Kidney tubule cell (primary cell): ENCODE data around the gene DNPH1.

ENCODE experiments used
- DNase-seq: peaks from one replicate; pipeline ENCODE4 v3.0.0-alpha.2; 2018; ENCODE audit warnings: low spot score

Gene DNPH1

GRCh38 chr6:43263314-43264178 lies 34.3 kb upstream of the DNPH1 start:
- peak; percentile 75 for DNase-seq

DNA sequence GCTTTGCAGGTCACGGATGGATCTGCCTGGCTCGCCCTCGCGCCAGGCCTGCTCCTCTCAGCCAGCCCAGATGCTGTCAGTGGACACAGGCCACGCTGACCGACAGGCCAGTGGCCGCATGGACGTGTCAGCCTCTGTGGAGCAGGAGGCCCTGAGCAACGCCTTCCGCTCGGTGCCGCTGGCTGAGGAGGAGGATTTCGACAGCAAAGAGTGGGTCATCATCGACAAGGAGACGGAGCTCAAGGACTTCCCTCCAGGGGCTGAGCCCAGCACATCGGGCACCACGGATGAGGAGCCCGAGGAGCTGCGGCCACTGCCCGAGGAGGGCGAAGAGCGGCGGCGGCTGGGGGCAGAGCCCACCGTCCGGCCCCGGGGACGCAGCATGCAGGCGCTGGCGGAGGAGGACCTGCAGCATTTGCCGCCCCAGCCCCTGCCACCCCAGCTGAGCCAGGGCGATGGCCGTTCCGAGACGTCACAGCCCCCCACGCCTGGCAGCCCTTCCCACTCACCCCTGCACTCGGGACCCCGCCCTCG lies 33.6 kb upstream of the DNPH1 start:
- no peak for DNase-seq

GRCh38 chr6:43262000-43262779 lies 32.9 kb upstream of the DNPH1 start:
- DNase-seq: no peak

GRCh38 chr6:43261198-43261597 lies 31.9 kb upstream of the DNPH1 start:
- no peak for DNase-seq

- DNase-seq: no peak
These were observed 31.5 kb upstream of the DNPH1 start for GRCh38 chr6:43260791-43261190.

DNA sequence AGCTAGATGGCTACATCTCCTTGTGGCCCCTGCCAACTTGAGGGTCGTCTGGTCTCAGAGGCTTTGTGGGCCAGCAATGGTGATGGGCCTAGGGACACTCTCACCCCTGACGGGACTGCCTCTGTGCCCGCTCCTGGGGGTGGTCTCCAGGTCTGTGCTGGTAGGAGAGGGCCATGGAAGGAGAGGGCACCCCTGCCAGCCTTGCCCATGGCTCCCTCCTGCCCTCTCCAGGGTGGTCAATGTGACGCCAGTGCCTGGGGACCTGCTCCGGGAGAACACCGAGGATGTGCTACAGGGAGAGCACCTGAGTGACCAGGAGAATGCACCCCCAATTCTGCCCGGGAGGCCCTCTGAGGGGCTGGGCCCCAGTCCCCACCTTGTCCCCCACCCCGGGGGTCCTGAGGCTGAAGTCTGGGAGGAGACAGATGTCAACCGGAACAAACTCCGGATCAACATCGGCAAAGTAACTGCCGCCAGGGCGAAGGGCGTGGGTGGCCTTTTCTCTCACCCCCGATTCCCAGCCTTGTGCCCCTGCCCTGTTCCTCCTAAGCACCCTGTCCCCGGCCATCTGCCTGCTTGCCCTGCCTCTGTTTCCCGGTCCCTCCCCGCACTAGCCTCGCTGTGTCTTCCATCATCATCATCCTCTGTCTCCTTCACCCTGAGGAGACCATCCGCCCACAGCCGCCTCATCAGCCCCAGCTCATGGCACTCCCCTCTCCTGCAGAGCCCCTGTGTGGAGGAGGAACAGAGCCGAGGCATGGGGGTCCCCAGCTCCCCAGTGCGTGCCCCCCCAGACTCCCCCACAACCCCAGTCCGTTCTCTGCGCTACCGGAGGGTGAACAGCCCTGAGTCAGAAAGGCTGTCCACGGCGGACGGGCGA lies 29.8 kb upstream of the DNPH1 start:
- no peak for DNase-seq

- no peak for DNase-seq
These were observed 28.9 kb upstream of the DNPH1 start for GRCh38 chr6:43258180-43258579.

GRCh38 chr6:43257367-43258145 lies 28.3 kb upstream of the DNPH1 start:
- DNase-seq: no peak

GRCh38 chr6:43256670-43257366 lies 27.5 kb upstream of the DNPH1 start:
- DNase-seq: no peak

- no peak for DNase-seq
These were observed 26.2 kb upstream of the DNPH1 start for GRCh38 chr6:43255408-43256054.

DNA sequence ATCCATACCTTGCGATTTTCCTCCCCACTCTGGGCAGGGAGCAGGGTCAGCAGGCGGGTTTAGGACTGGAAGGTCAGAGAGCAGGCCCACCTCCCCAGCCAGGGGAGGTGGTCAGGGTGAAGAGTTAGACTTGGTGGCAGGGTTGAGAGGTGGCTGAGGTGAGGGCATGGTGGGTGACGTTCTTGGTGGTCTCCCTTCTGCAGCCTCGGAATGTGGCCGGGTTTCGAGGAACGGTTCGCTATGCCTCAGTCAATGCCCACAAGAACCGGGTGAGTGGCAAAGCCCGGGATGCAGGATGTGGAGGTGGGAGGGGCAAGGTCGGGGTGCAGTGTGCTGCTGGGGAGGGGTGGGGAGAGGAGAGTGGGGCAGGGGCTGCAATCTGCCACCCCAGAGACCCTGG lies 25.6 kb upstream of the DNPH1 start:
- no peak for DNase-seq

DNA sequence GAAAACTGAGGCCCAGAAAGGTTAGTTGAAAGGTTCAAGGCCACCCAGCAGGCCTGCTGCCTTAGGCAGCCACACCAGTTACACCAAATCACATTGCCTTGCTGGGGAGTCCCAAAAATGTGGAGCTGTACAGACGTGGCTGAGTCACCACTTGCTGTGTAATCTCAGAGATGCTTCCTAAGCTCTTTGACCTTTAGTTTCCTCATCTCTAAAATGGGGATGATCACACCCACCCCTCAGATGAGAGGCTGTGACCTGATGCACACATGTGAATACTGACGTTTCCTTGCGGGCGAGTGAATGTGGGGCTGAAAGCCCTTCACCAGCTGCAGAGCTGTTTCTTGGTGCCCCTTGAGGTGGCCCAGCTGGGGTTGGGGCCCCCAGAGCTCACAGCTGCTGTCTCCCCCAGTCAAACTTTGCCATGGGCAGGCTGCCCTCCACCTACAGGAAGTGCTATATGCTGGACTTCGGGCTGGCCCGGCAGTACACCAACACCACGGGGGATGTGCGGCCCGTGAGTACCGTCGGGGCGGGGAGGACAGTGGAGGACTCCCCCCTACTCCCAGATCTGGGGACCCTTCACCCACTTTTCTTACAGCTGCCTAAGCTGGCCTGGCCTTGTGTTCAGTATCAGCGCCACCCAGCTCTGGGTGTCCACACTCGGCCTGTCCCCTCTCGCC lies 25.0 kb upstream of the DNPH1 start:
- no peak for DNase-seq

DNA sequence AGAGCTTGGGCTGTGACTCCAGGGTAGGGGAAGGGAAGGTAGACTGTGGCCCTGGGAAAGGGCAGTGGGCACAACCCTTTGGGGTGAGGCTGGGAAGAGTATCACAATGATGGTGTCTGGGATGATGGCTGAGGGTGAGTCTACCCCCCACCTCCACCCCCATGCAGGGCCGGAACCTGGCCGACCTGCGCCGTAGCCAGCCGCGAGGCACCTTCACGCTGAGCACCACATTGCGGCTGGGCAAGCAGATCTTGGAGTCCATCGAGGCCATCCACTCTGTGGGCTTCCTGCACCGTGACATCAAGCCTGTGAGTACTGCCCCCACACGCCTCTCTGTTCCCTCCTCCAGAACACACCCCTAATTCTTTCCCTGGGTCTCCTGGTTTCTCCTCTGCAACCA lies 24.1 kb upstream of the DNPH1 start:
- no peak for DNase-seq

- peak; percentile 22 for DNase-seq
These were observed 21.7 kb upstream of the DNPH1 start for GRCh38 chr6:43250992-43251373.

- DNase-seq: no peak
These were observed 19.5 kb upstream of the DNPH1 start for GRCh38 chr6:43248791-43249190.

GRCh38 chr6:43248101-43248500 lies 18.8 kb upstream of the DNPH1 start:
- no peak for DNase-seq

DNA sequence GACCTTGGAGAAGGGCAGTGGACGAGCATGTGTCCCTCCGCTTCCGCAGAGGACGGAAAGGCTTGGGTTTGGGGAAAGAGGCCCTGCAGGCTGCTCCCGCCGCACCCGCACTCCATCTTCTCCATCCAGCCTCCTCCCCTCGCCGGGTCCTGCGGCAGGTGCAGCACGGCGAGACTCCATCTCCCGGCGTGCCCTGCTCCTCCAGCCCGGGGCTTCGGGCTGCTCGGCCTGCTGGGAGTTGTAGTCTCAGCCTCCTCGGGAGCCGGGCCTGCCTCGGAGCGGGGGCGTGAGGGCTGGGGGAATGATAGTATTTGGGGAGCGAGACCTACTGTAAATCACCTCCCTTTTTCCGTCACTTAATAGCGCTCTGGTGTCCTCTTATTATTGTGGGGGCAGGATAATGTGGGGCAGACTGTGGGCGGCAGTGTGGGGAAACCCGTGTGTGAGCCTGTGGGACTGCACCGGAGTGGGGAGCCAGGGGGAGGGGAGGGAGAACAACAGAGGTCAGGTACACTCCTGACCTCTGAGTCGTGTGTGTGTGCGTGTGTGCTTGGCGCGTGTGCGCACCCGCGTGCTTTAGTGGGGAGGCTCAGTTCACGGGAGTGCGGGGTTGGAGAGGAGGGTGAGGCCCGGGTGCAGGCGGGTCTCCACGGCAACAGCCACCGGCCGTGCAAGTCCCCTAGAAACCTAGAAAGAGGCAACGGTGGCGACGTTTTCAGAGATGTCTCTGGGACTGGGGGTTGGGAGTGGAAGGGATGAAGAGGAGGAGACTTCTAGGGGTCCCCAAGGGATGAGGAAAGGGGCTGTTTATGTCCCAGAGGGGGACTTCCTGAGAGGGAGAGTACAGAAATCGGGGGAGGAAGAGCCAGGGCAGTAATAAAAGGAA lies 18.1 kb upstream of the DNPH1 start:
- DNase-seq: peak; percentile 84

GRCh38 chr6:43246301-43247113 lies 17.2 kb upstream of the DNPH1 start:
- DNase-seq: peak; percentile 85
